ENCODE measurements around the gene AGAP9.
"Not testable (repeated sequence)": the region's sequence is repeated elsewhere in the genome, so short reads cannot be mapped to it uniquely, and the experiment has no call there.

DNA sequence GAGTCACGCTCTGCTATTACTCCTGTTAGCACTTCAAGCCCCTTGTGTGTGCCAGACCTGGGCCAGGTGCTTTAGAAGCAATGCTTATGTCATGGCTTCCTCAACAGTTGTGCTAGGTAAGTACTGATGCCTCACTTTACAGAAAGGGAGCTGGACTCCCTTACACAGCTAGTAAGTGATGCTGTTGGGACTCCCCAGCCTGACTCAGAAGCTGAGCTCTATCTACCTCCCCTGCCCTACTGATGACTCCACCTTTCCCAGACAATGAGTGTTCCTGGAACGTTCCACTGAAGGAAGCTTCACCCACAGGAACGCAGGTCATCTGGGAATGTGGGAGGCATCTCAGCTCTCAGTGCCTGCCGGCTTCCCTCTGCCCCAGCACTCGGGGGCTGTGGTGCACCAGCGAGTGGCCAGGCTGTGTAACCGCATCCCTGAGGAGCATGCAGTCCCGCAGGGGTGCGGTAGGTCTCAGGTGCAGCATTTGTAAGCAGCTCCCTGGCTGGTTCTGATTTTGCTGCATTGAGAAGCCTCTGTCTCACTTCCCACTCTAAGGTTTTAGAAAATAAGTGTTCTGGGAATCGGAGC, 42.2 kb downstream of the AGAP9 start:
- TF ChIP-seq, protein P1, sequence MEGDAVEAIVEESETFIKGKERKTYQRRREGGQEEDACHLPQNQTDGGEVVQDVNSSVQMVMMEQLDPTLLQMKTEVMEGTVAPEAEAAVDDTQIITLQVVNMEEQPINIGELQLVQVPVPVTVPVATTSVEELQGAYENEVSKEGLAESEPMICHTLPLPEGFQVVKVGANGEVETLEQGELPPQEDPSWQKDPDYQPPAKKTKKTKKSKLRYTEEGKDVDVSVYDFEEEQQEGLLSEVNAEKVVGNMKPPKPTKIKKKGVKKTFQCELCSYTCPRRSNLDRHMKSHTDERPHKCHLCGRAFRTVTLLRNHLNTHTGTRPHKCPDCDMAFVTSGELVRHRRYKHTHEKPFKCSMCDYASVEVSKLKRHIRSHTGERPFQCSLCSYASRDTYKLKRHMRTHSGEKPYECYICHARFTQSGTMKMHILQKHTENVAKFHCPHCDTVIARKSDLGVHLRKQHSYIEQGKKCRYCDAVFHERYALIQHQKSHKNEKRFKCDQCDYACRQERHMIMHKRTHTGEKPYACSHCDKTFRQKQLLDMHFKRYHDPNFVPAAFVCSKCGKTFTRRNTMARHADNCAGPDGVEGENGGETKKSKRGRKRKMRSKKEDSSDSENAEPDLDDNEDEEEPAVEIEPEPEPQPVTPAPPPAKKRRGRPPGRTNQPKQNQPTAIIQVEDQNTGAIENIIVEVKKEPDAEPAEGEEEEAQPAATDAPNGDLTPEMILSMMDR (IDR thresholded peaks at IDR 0.05) = not testable (repeated sequence)
- TF ChIP-seq POLR2A (IDR thresholded peaks at IDR 0.05) = not testable (repeated sequence)
